COLO668 (cell line): Measurements from ENCODE around the gene TOB2.

Experiments
- DNase-seq: peaks from one replicate; lab custom pipeline; 2025; ENCODE audit not compliant: unreplicated experiment; lab: John Stamatoyannopoulos, UW

Gene TOB2

GRCh38 chr22:41446639-41447434 lies at the start of gene TOB2:
Gene TOB2, minus strand, starts transcription at chr22:41446801. Its CDS starts 9,456 bp downstream, at chr22:41437345.
- DNase-seq, result peak; percentile 96

GRCh38 chr22:41491374-41492100 lies 44.9 kb upstream of the TOB2 start:
- DNase-seq, result no peak

GRCh38 chr22:41488596-41489385 lies 42.2 kb upstream of the TOB2 start:
- no peak for DNase-seq

DNA sequence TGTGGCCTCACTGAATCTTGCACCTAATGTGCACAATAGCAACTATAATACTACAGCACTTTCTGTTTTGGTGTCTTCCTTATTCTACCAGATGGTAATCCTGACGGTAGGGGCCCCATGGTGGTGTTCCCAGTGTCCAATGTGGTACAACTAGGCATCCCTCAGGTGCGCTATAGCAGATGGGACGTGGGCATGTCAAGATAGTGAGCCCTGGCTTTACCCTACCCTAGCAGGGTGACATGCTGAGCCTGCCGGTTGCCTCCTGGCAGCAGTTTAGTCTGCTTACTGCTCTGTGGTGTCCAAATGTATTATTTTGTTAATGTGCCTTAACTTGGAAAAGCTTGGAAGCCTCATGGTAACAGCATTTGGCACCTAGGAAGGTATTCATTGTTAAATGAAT lies 41.5 kb upstream of the TOB2 start:
- no peak for DNase-seq

DNA sequence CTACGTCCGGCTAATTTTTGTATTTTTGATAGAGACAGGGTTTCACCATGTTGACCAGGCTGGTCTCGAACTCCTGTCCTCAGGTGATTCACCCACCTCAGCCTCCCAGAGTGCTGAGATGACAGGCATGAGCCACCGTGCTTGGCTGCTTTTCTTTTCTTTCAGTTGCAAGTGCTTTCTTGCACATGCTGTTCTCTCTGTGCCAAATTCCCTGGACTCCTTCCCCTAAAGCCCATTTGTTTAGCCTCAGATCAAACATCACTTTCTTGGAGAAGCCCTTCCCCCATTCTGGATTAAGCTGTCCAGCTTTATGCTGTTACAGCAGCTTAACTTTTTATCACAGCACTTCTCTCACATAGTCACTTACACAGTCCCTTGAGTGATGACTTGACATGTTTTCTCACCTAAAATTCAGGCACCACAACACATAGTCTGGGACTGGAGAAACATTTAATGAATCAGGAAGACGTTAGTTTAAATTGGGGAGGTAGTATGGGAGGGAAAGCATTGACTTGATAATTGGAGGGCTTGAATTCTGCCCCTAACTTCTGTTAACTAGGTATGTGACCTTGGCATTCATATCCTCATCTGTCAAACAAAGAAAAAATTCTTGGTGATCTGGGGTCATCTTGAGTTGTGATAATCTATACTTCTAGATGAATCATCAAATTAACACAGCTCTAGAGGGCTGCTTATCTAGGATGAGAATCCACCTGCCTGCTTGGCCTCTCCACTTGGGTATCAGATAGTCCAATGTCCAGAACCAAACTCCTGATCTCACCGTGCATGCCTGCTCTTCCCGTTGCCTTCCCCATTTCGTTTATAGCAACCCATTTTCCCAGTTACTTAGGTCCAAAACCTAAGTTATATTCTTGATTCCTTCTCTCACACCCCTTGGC lies 40.7 kb upstream of the TOB2 start:
- DNase-seq, result no peak

DNA sequence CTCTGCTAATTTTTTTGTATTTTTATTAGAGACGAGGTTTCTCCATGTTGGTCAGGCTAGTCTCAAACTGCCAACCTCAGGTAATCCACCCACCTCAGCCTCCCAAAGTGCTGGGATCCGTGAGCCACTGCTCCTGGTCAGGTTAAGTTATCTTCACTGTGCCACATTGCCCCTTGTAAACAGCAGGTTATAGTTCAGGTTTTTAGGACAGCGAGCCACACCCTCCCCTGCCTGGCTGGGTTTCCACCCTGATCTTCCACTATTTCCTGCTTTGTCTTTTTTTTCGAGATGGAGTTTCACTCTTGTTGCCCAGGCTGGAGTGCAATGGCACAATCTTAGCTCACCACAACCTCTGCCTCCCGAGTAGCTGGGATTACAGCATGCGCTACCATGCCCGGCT lies 38.4 kb upstream of the TOB2 start:
- DNase-seq, result no peak

GRCh38 chr22:41482319-41482935 lies 35.8 kb upstream of the TOB2 start:
- DNase-seq, result no peak

- DNase-seq, result no peak
Measured at GRCh38 chr22:41481925-41482318, 35.3 kb upstream of the TOB2 start.

GRCh38 chr22:41481131-41481830 lies 34.7 kb upstream of the TOB2 start:
- DNase-seq, result no peak

- DNase-seq, result no peak
Measured at GRCh38 chr22:41480397-41480735, 33.8 kb upstream of the TOB2 start.

DNA sequence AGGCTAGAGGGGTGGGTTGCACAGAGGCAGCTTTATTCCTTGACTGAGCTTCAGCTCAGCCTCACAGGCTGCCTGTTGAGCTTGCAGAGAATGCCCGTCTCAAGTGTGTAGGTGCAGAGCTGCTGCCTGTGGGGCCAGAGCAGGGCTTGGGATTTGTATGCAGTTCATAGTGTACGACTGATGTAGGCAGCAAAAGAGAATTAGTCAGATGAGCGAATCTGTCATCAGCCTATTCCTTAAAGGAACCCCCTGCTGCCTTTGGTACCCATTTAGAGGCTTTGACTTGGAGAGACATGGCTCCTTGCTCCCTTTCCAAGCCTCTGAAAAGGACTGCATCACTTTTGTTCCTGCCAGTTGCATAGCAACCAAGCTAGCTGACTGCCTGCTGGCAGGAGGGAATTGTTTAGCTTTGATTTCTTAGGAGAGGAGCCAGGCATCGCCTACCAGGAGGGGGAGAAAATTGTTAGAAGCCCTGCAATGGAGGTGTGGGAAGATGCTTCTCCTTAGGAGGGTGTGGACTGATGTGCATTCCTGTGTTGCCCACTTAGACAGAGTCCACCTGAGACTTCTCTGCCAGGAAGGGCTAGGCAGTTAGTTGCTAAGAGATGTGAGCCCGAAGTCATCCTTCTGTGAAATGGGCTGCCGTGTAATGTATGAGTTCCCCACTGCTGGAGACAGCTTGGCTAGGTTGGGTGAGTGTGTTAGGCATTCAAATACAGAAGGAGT lies 33.2 kb upstream of the TOB2 start:
- no peak for DNase-seq

DNA sequence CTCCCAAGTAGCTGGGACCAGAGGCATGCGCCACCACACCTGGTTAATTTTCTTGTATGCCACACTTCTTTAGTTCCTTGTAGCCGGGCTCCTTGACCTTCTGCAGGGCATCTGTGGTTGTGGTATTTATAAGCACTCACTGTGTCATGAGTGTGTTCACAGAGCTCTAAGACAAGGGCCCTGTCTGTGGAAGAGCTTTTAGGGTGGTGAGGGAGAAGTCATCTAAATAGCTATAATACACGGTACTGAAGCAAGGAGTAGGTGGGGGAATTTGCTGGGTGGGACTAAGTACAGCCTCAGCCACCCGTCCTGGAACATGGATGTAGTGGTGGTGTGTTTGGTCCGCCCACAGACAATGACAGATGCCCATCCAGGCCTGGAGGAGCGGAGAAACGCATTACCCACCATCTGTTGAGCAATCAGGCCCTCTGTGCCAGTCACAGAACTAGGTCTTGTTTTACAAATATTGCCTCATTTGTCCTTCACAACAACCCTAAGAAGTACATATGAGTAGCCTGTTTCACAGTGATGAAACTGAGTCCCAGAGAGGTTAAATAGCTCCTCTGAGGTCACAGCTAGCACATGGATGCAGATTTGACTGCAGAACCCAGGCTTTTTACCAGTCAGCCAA lies 32.4 kb upstream of the TOB2 start:
- DNase-seq, result no peak

- no peak for DNase-seq
Measured at GRCh38 chr22:41478473-41478872, 31.9 kb upstream of the TOB2 start.

DNA sequence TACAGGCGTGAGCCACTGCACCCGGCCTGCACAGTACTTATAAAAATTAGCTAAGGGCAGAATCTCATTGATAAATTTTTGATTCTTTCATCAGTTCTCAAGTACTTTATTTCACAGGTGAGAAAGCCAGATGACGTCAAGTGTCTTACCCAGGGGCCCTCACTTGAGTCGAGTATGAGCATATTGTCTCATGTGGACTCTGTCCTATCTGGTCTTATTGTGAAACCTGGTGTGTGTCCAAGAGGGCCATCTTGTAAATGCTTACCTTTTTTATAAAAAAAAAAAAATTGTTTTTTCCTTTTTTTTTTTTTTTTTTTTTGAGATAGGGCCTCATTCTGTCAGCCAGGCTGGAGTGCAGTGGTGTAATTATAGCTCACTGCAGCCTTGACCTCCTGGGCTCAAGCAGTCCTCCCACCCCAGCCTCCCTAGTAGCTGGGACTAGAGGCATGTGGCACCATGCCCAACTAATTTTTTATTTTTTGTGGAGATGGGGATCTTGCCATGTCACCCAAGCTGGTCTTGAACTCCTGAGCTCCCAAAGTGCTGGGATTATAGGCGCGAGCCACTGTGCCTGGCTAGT lies 28.4 kb upstream of the TOB2 start:
- DNase-seq, result no peak

- no peak for DNase-seq
Measured at GRCh38 chr22:41471568-41471967, 25.0 kb upstream of the TOB2 start.

GRCh38 chr22:41470886-41471285 lies 24.3 kb upstream of the TOB2 start:
- DNase-seq, result no peak

DNA sequence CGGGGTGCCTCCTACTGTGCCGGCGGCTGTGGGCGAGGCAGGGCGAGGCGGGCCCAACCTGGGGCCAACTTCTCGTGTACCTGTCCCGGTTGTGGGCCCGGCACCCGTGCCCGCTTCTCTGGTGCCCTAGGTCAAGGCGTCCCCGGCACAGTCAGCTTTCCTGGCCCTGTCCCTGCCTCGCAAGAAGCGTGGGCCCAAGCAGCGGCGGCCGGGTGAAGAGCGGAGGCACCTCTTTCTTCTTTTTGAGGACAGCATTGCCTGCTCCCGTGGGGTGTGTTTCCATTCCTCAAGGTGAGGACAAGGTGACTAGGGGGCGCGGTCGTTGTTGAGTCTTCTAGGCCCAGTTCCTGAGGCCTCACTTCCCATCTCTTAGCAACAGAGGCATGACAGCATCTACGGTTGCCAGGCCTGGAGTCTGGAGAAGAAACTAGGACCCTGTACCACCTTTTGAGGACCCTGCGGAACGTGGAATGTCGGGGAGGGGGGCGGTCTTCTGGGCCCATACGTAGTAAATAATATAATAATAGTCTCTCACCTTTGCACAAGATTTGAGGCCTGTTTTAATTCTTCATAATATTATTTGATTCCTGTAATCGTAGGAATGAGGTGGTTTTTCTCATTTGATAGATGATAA lies 22.7 kb upstream of the TOB2 start:
- DNase-seq, result peak; percentile 49
